Hepatocyte (in vitro differentiated cells): ENCODE results near the gene ATP2C2.

Experiments
- EZH2 ChIP-seq: fragments of 200-600 bp; sonication (generic); IDR thresholded peaks from 2 replicates; pipeline ENCODE4 v1.6.1; 2016; ENCODE audit warnings: antibody characterized with exemption, mild to moderate bottlenecking, borderline replicate concordance
- EZH2phosphoT487 ChIP-seq: fragments of 200-600 bp; sonication (generic); IDR thresholded peaks from one replicate; pipeline ENCODE4 v1.6.1; 2018; ENCODE audit warnings: antibody characterized with exemption, mild to moderate bottlenecking, low read depth, moderate library complexity; ENCODE audit not compliant: unreplicated experiment, severe bottlenecking
- TF ChIP-seq, protein P1 (sequence below): fragments of 200-600 bp; sonication (generic); IDR thresholded peaks from 2 replicates; pipeline ENCODE4 v1.5.1; 2016; ENCODE audit warnings: antibody characterized with exemption, mild to moderate bottlenecking; ENCODE audit not compliant: poor library complexity

DNA sequence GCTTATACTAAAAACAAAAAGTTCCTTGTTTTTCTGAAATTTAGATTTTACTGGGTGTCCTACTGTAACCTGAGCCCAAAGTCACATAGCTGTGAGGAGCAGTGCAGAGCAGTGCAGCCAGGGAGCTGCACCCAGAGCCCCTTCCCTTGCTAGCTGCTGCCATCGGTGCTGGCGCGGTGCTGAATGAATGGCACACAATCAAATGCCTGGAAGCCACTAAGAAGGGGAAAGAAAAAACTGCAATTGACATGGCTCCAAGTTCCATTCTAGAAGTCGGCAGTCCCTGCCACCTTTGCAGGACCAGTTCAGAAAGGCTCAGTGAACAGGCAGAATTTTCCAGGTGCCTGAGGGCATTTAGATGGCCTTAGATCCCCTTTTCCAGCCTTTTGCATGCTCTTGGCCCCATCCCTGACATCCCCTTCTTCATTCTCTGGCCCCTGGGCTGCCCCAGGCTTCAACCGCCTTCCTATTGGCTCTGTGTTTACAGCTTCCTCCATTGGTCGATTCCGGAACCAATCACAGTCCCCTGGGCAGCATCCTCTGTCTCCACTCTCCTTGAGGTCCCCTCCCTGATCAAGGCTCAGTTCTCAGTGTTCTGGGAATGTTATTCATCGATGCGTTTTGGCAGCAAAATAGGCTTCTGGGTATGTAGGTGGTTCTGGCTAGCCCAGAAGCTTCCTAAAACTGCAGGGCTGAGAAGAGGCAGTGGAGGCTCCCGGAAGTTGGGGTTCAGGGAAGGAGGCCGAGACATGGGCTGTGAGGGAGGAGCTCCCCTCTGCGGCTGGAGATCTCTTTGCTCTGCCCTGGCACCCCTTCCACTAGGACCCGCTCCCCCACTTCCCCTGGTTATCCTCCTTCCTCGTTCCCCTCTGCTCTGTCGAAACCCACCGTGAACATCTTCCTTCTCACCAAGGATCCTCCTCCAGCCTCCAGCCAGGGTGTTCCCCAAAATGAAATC lies 37.9 kb downstream of the ATP2C2 start:
- TF ChIP-seq, protein P1, sequence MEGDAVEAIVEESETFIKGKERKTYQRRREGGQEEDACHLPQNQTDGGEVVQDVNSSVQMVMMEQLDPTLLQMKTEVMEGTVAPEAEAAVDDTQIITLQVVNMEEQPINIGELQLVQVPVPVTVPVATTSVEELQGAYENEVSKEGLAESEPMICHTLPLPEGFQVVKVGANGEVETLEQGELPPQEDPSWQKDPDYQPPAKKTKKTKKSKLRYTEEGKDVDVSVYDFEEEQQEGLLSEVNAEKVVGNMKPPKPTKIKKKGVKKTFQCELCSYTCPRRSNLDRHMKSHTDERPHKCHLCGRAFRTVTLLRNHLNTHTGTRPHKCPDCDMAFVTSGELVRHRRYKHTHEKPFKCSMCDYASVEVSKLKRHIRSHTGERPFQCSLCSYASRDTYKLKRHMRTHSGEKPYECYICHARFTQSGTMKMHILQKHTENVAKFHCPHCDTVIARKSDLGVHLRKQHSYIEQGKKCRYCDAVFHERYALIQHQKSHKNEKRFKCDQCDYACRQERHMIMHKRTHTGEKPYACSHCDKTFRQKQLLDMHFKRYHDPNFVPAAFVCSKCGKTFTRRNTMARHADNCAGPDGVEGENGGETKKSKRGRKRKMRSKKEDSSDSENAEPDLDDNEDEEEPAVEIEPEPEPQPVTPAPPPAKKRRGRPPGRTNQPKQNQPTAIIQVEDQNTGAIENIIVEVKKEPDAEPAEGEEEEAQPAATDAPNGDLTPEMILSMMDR, result no peak
- TF ChIP-seq EZH2 (no peak), EZH2phosphoT487 (no peak)
